Astrocyte of the spinal cord (primary cell): Measurements from ENCODE around the gene NXPH4.

Experiments
- DNase-seq: peaks from one replicate; pipeline ENCODE4 v3.0.0; 2011; ENCODE audit warnings: low read depth, low spot score
- H3K4me3 ChIP-seq: 2 replicates; pipeline ENCODE4 v1.5.1; 2011; ENCODE audit warnings: low read depth, mild to moderate bottlenecking, low read length, moderate library complexity
- CTCF ChIP-seq: IDR thresholded peaks from 2 replicates; pipeline ENCODE4 v1.5.1; 2012; ENCODE audit warnings: low read depth, mild to moderate bottlenecking, low read length, inconsistent platforms
- in situ Hi-C: cut with HindIII; loops from 2 replicates; pipeline ENCODE4 v1.10.0; 2017; ENCODE audit warnings: low sequenced_read_pairs

NXPH4 gene

GRCh38 chr12:57200497-57200896 lies 16.1 kb upstream of the NXPH4 start:
- no peak for DNase-seq
- in situ Hi-C loops: no loop called here
- no peak for TF ChIP-seq CTCF
- H3K4me3 ChIP-seq: no peak overlapping the region

- no peak overlapping the region for H3K4me3 ChIP-seq
- DNase-seq: no peak
- in situ Hi-C loops: no loop called here
- TF ChIP-seq CTCF: no peak
Measured at GRCh38 chr12:57201219-57201618, 15.4 kb upstream of the NXPH4 start.

- H3K4me3 ChIP-seq: no peak overlapping the region
- no peak for TF ChIP-seq CTCF
- in situ Hi-C loops: no loop called here
- no peak for DNase-seq
Measured at GRCh38 chr12:57201631-57202030, 15.0 kb upstream of the NXPH4 start.

GRCh38 chr12:57202321-57202720 lies 14.3 kb upstream of the NXPH4 start:
- DNase-seq: no peak
- no peak overlapping the region for H3K4me3 ChIP-seq
- in situ Hi-C loops: no loop called here
- no peak for TF ChIP-seq CTCF

DNA sequence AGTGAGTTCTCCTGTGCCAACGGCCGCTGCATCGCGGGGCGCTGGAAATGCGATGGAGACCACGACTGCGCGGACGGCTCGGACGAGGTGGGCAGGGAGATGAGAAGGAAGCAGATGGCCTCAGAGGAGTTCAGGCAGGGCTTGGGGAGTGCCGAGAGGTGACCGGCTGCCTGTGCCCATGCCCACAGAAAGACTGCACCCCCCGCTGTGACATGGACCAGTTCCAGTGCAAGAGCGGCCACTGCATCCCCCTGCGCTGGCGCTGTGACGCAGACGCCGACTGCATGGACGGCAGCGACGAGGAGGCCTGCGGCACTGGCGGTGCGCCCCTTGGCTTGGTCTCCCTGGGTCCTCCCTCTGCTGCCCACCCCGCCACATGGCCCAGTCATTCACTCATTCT lies 13.4 kb upstream of the NXPH4 start:
- in situ Hi-C loops: no loop called here
- DNase-seq: no peak
- no peak overlapping the region for H3K4me3 ChIP-seq
- TF ChIP-seq CTCF: no peak

GRCh38 chr12:57203791-57204190 lies 12.8 kb upstream of the NXPH4 start:
- in situ Hi-C loops: no loop called here
- no peak for DNase-seq
- TF ChIP-seq CTCF: no peak
- no peak overlapping the region for H3K4me3 ChIP-seq

GRCh38 chr12:57204454-57204853 lies 12.1 kb upstream of the NXPH4 start:
- H3K4me3 ChIP-seq: no peak overlapping the region
- DNase-seq: no peak
- in situ Hi-C loops: no loop called here
- TF ChIP-seq CTCF: no peak
